WI38 (cell line): ENCODE results near the gene NT5DC3.

Experiments
- H3K4me3 ChIP-seq: 2 replicates; pipeline ENCODE4 v1.5.1; 2011; ENCODE audit warnings: low read depth, mild to moderate bottlenecking, control low read depth, low read length
- TF ChIP-seq, protein P1 (sequence below): IDR thresholded peaks from 2 replicates; pipeline ENCODE4 v1.5.1; 2012; ENCODE audit warnings: low read depth, mild to moderate bottlenecking, control low read depth, low read length

Gene NT5DC3

GRCh38 chr12:103846415-103846814 is 5.4 kb upstream of the NT5DC3 start:
- H3K4me3 ChIP-seq = no peak overlapping the region
- TF ChIP-seq, protein P1, sequence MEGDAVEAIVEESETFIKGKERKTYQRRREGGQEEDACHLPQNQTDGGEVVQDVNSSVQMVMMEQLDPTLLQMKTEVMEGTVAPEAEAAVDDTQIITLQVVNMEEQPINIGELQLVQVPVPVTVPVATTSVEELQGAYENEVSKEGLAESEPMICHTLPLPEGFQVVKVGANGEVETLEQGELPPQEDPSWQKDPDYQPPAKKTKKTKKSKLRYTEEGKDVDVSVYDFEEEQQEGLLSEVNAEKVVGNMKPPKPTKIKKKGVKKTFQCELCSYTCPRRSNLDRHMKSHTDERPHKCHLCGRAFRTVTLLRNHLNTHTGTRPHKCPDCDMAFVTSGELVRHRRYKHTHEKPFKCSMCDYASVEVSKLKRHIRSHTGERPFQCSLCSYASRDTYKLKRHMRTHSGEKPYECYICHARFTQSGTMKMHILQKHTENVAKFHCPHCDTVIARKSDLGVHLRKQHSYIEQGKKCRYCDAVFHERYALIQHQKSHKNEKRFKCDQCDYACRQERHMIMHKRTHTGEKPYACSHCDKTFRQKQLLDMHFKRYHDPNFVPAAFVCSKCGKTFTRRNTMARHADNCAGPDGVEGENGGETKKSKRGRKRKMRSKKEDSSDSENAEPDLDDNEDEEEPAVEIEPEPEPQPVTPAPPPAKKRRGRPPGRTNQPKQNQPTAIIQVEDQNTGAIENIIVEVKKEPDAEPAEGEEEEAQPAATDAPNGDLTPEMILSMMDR = no peak

DNA sequence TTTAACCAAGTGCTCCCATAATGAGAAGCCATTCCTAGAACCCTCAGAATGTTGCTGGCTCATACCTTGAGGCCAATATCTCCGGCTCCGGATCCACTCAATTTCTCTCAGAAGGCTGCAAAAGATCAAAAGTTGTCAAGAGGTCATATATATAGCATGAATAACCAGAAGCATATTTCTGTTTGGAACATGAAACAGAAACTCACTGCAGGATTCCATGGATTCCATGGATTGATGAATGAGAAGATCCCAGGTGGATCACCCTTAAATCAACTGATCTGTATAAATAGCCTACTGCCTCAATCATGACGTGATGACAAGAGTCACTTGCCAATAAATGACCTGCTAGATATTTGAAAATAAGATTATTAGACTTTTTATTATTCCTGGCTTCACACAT is 3.3 kb upstream of the NT5DC3 start:
- TF ChIP-seq, protein P1 = no peak
- no peak overlapping the region for H3K4me3 ChIP-seq

- peak overlapping the region; percentile 55 for H3K4me3 ChIP-seq
- TF ChIP-seq, protein P1 = no peak
These were observed 903 bp upstream of the NT5DC3 start for GRCh38 chr12:103841690-103842584.

- peak overlapping the region; percentile 91 for H3K4me3 ChIP-seq
- TF ChIP-seq, protein P1 = no peak
These were observed 565 bp downstream of the NT5DC3 start for GRCh38 chr12:103840462-103840875.

DNA sequence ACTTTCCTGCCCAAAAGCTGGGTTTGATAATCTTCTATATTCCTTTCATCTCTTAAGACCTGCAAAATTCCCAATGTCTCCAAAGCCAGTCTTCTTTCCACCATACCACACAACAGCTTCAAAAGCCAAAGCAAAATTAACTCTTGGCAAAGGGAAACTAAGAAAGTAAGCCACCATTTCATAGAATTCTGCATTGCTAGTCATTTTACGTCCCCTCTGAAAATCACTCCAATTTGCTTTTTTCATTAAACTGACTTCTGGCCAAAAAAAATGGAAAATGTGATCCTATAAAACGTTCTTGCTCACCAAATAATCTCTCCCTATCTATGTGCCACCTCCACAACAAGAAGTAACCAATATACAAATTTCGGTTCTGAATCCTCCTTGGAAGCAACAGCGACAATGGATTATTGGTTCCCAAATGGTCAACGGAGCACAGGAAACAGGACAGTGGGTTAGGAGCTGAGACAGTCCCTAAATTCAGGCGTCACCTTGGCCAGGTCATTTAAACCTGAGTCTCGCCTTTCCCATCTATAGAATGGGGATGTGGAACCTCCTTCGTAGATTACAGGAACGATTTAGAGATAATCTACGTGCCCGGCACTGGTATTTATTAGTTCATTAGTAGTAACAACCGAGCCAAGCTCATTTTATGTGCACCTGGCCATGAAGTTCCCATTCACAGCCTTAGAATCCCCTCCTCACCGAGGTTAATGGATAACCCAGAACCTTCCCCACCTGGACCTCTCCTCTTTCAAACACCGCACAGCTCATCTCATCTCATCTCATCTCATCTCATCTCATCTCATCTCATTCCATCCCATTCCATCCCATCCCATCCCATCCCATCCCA is 1.2 kb downstream of the NT5DC3 start:
- TF ChIP-seq, protein P1 = no peak
- H3K4me3 ChIP-seq = peak overlapping the region; percentile 91

- peak overlapping the region; percentile 91 for H3K4me3 ChIP-seq
- TF ChIP-seq, protein P1 = no peak
These were observed 1.9 kb downstream of the NT5DC3 start for GRCh38 chr12:103839103-103839502.
